Upper lobe of right lung (tissue), 1 donor: ENCODE results near the gene DMBX1. TPM values are rescaled to one million over a fixed set of nuclear protein-coding genes. Genes with fewer than 3 reads are reported as not detected.
A peak's percentile ranks its signal among the peaks of the same experiment; 100 is the strongest.

Source experiments
- ATAC-seq: fragments of 200-7000 bp; cut with Tn5 transposase; one replicate; pipeline ENCODE4 v1.9.1; 2020; ENCODE audit warnings: mild to moderate bottlenecking, moderate library complexity
- DNase-seq: peaks from one replicate; pipeline ENCODE4 v3.0.0-alpha.2; 2020
- H3K27ac ChIP-seq: fragments of 200-600 bp; one replicate; pipeline ENCODE4 v1.8.0; 2022
- H3K27me3 ChIP-seq: fragments of 200-600 bp; one replicate; pipeline ENCODE4 v1.8.0; 2022; ENCODE audit warnings: mild to moderate bottlenecking
- H3K36me3 ChIP-seq: fragments of 200-600 bp; one replicate; pipeline ENCODE4 v1.8.0; 2022
- H3K4me1 ChIP-seq: fragments of 200-600 bp; one replicate; pipeline ENCODE4 v1.8.0; 2022
- H3K4me3 ChIP-seq: fragments of 200-600 bp; one replicate; pipeline ENCODE4 v1.8.0; 2022; ENCODE audit warnings: mild to moderate bottlenecking
- H3K9me3 ChIP-seq: fragments of 200-600 bp; one replicate; pipeline ENCODE4 v1.8.0; 2022
- CTCF ChIP-seq: fragments of 200-600 bp; IDR thresholded peaks from one replicate; pipeline ENCODE4 v1.8.0; 2022; ENCODE audit warnings: antibody characterized with exemption
- intact Hi-C: fragments of 100-400 bp; cut with DNase I; formaldehyde crosslinking; loops from one replicate; pipeline ENCODE4 v1.11.0; 2022
- total RNA-seq: library from RNA; stranded (reverse); fragmentation: NEBNext Ultra II Directional; extraction: Animal tissue kit (Norgen Biotek cat#: 25700); gene quantifications from one replicate; pipeline ENCODE4 v1.2.1, GENCODE V29; 2021
- donor health status: DM: no; HTN: yes; CAD: no; lungs with severe emphysema.

The DMBX1 gene
- total RNA-seq, 1 donor from 2014 or later = not detected

- Histone ChIP-seq H3K4me1 (peaks cover 20% of the 10 kb centered on the region), H3K27ac (no peak overlapping the region), H3K4me3 (no peak overlapping the region), H3K9me3 (no peaks in the 10 kb centered on the region), H3K36me3 (no peaks in the 10 kb centered on the region), H3K27me3 (peaks cover 76% of the 10 kb centered on the region)
- ATAC-seq (no peak), DNase-seq (no peak)
- intact Hi-C loops = no loop called here
- no peak for TF ChIP-seq CTCF
Measured at GRCh38 chr1:46486432-46487015, 3.1 kb upstream of the DMBX1 start.

- H3K27me3 ChIP-seq = peaks cover 89% of the 10 kb centered on the region
- no peak for ATAC-seq
- no peak overlapping the region for H3K27ac ChIP-seq
- TF ChIP-seq CTCF = no peak
- DNase-seq = no peak
- H3K4me1 ChIP-seq = peaks cover 20% of the 10 kb centered on the region
- H3K9me3 ChIP-seq = no peaks in the 10 kb centered on the region
- no peaks in the 10 kb centered on the region for H3K36me3 ChIP-seq
- no peak overlapping the region for H3K4me3 ChIP-seq
- intact Hi-C loops = no loop called here
Measured at GRCh38 chr1:46487818-46488218, 1.8 kb upstream of the DMBX1 start.

GRCh38 chr1:46488343-46489168 is 1.1 kb upstream of the DMBX1 start:
- Histone ChIP-seq H3K4me3 (no peak overlapping the region), H3K9me3 (no peaks in the 10 kb centered on the region), H3K4me1 (peaks cover 20% of the 10 kb centered on the region), H3K27me3 (peaks cover 95% of the 10 kb centered on the region), H3K36me3 (no peaks in the 10 kb centered on the region), H3K27ac (no peak overlapping the region)
- ATAC-seq (no peak), DNase-seq (no peak)
- intact Hi-C loops = no loop called here
- TF ChIP-seq CTCF = no peak

GRCh38 chr1:46489169-46489637 is 433 bp upstream of the DMBX1 start:
- Histone ChIP-seq H3K27ac (no peak overlapping the region), H3K27me3 (peaks cover 96% of the 10 kb centered on the region), H3K4me1 (peaks cover 20% of the 10 kb centered on the region), H3K36me3 (no peaks in the 10 kb centered on the region), H3K9me3 (no peaks in the 10 kb centered on the region), H3K4me3 (peak overlapping the region; percentile 38)
- DNase-seq (no peak), ATAC-seq (peak; percentile 20)
- TF ChIP-seq CTCF = no peak
- intact Hi-C loops = no loop called here

GRCh38 chr1:46490406-46490655 is 695 bp downstream of the DMBX1 start:
- no peaks in the 10 kb centered on the region for H3K9me3 ChIP-seq
- intact Hi-C loops = no loop called here
- no peaks in the 10 kb centered on the region for H3K36me3 ChIP-seq
- peaks cover 98% of the 10 kb centered on the region for H3K27me3 ChIP-seq
- TF ChIP-seq CTCF = no peak
- ATAC-seq (no peak), DNase-seq (no peak)
- peaks cover 20% of the 10 kb centered on the region for H3K4me1 ChIP-seq
- H3K27ac ChIP-seq = no peak overlapping the region
- H3K4me3 ChIP-seq = no peak overlapping the region
